K562 (cell line): ENCODE data around the gene RIPK4. TPM values are rescaled to one million over a fixed set of nuclear protein-coding genes. Genes with fewer than 3 reads are reported as not detected.
A peak's percentile ranks its signal among the peaks of the same experiment; 100 is the strongest.

Source experiments
- ATAC-seq: fragments of 200-7000 bp; cut with Tn5 transposase; 3 replicates; pipeline ENCODE4 v1.9.1; 2020; ENCODE audit warnings: moderate library complexity
- BruUV-seq: library from RNA; stranded (reverse); fragments of 400-500 nt; replicated peaks from 2 replicates; lab custom pipeline; 2021; lab: Mats Ljungman, UMichigan
- CTCF ChIA-PET: fragments of 300-600 bp; formaldehyde crosslinking; extraction: SDS; loops from one replicate; lab custom pipeline; 2021; ENCODE audit warnings: low intra/inter-chr PET ratio; lab: Yijun Ruan, JAX
- POLR2A ChIA-PET: fragments of 300-600, 350-650 bp; sonication (Branson Sonifier 250); formaldehyde crosslinking; extraction: SDS; loops from one replicate; lab custom pipeline; 2021; ENCODE audit warnings: antibody characterized with exemption, inconsistent platforms; lab: Yijun Ruan, JAX
- DNase-seq, 4 experiments: peaks; one replicate each; pipeline versions ENCODE4 v3.0.0 to v3.0.0-alpha.2; 2011 to 2018; ENCODE audit warnings: low spot score in 3 of 4, mixed read lengths in 3 of 4; ENCODE audit errors: extremely low read depth in 1 of 4
- FAIRE-seq: peaks from 2 replicates; lab custom pipeline; 2011; peaks lifted over from hg19 to GRCh38; lab: Jason Lieb, UNC
- H2AFZ ChIP-seq: 2 replicates; pipeline ENCODE4 v1.6.0; 2011; ENCODE audit warnings: low read depth, low read length, control low read depth, inconsistent platforms
- H3K27ac ChIP-seq: fragments of 200-600 bp; 3 replicates; pipeline ENCODE4 v1.8.0; 2011; ENCODE audit warnings: low read depth, mild to moderate bottlenecking, control low read depth, inconsistent platforms, low read length, moderate library complexity, mixed read lengths; ENCODE audit errors: extremely low read depth
- H3K27me3 ChIP-seq, 2 experiments: fragments of 300-600 bp in 1 of 2; 2 replicates in 1 of 2; 3 replicates in 1 of 2; pipeline versions ENCODE4 v1.6.0 to v1.8.0; 2011; ENCODE audit warnings: inconsistent platforms in 2 of 2, low read length in 2 of 2, mild to moderate bottlenecking in 1 of 2, mixed read lengths in 1 of 2, moderate library complexity in 1 of 2; ENCODE audit not compliant: control insufficient read depth in 2 of 2, insufficient read depth in 2 of 2
- H3K36me3 ChIP-seq: fragments of 300-600 bp; 3 replicates; pipeline ENCODE4 v1.8.0; 2011; ENCODE audit warnings: mild to moderate bottlenecking, low read length, inconsistent platforms; ENCODE audit not compliant: control insufficient read depth, insufficient read depth
- H3K4me1 ChIP-seq, 2 experiments: fragments of 200-600 bp in 1 of 2; replicated peaks in 1 of 2; 2 replicates in 1 of 2; 3 replicates in 1 of 2; pipeline versions ENCODE4 v1.5.1 to v1.8.0; 2011; ENCODE audit warnings: inconsistent platforms in 2 of 2, low read length in 2 of 2, mild to moderate bottlenecking in 1 of 2, mixed read lengths in 1 of 2, moderate library complexity in 1 of 2; ENCODE audit not compliant: control insufficient read depth in 2 of 2, insufficient read depth in 2 of 2
- H3K4me2 ChIP-seq: 2 replicates; pipeline ENCODE4 v1.6.1; 2011; ENCODE audit warnings: low read length, control low read depth, inconsistent platforms, mixed read lengths; ENCODE audit not compliant: insufficient read depth
- H3K4me3 ChIP-seq: fragments of 200-600 bp; sonication (generic), shearing (Covaris generic); 2 replicates; pipeline ENCODE4 v1.5.1; 2016; ENCODE audit warnings: control low read depth, inconsistent platforms
- H3K79me2 ChIP-seq: fragments of 200-600 bp; 3 replicates; pipeline ENCODE4 v1.8.0; 2011; ENCODE audit warnings: low read length, inconsistent platforms; ENCODE audit not compliant: control insufficient read depth, insufficient read depth
- H3K9ac ChIP-seq, 2 experiments: 2 replicates each; pipeline versions ENCODE4 v1.6.0 to v1.6.1; 2011; ENCODE audit warnings: low read depth in 2 of 2, low read length in 2 of 2, control low read depth in 1 of 2, inconsistent platforms in 1 of 2, mild to moderate bottlenecking in 1 of 2, mixed read lengths in 1 of 2; ENCODE audit not compliant: insufficient read depth in 1 of 2
- H3K9me1 ChIP-seq: one replicate; pipeline ENCODE4 v1.6.0; 2011; ENCODE audit warnings: inconsistent platforms, mild to moderate bottlenecking, low read length, moderate library complexity; ENCODE audit not compliant: control insufficient read depth, insufficient read depth
- H3K9me3 ChIP-seq: replicated peaks from 2 replicates; pipeline ENCODE4 v1.5.1; 2011; ENCODE audit warnings: low read depth, low read length, inconsistent platforms; ENCODE audit not compliant: control insufficient read depth, insufficient read depth
- H4K20me1 ChIP-seq: replicated peaks from 2 replicates; pipeline ENCODE4 v1.6.1; 2011; ENCODE audit warnings: low read length, inconsistent platforms, mixed read lengths; ENCODE audit not compliant: control insufficient read depth, insufficient read depth
- CTCF ChIP-seq, 3 experiments: IDR thresholded peaks in 2 of 3; conservative IDR thresholded peaks in 1 of 3; 2 replicates each; pipeline ENCODE4 v1.5.1; 2011 to 2012; ENCODE audit warnings: low read length in 3 of 3, mild to moderate bottlenecking in 3 of 3, control low read depth in 2 of 3, improper control_type of control experiment in 1 of 3, inconsistent platforms in 1 of 3, low read depth in 1 of 3, mixed read lengths in 1 of 3, moderate library complexity in 1 of 3; ENCODE audit not compliant: insufficient read depth in 2 of 3
- NFYB ChIP-seq: IDR thresholded peaks from 2 replicates; pipeline ENCODE4 v1.6.1; 2011; ENCODE audit warnings: mild to moderate bottlenecking, moderate library complexity; ENCODE audit not compliant: insufficient read length; ENCODE audit errors: extremely low read depth
- RAD21 ChIP-seq, 2 experiments: fragments of 250-450 bp in 1 of 2; fragments of 450-650 bp in 1 of 2; sonication (Bioruptor Pico) in 1 of 2; formaldehyde crosslinking in 1 of 2; IDR thresholded peaks in 1 of 2; conservative IDR thresholded peaks in 1 of 2; 2 replicates each; pipeline versions ENCODE4 v1.4.0 to v1.8.0; 2020 to 2022; ENCODE audit warnings: mild to moderate bottlenecking in 2 of 2, moderate library complexity in 1 of 2
- TFAP4 ChIP-seq: sonication (generic); formaldehyde crosslinking; IDR thresholded peaks from 2 replicates; pipeline ENCODE4 v1.8.0; 2022; ENCODE audit warnings: missing genetic modification reagents, mild to moderate bottlenecking, moderate library complexity, borderline replicate concordance
- ZNF253 ChIP-seq: fragments of 250-450 bp; sonication (Bioruptor Pico); conservative IDR thresholded peaks from 2 replicates; pipeline ENCODE4 v1.6.1; 2021; ENCODE audit warnings: mild to moderate bottlenecking
- WGBS: fragments of 100-300 bp; shearing (Covaris generic); methylation state at CpG from one replicate; pipeline ENCODE4 v1.1.6; 2016; ENCODE audit warnings: low coverage, mixed read lengths; ENCODE audit not compliant: insufficient coverage; ENCODE audit errors: missing lambda C conversion rate; 5-methylcytosine and 5-hydroxymethylcytosine counted together
- in situ Hi-C: fragments of 300-500 bp; cut with MboI; formaldehyde crosslinking; loops from 4 replicates; pipeline ENCODE4 v1.15.0; 2018; ENCODE audit warnings: inconsistent platforms, mixed read lengths
- intact Hi-C: fragments of 100-400 bp; cut with micrococcal nuclease; formaldehyde crosslinking; loops from 2 replicates; pipeline ENCODE4 v1.14.2; 2022
- polyA plus RNA-seq, 8 experiments: library from polyadenylated mRNA; depleted of rRNA in 4 of 8; stranded (reverse) in 5 of 8; unstranded in 3 of 8; fragments of >200 nt; fragmentation: Nextera tagmentation in 2 of 8; fragmentation: Illumina TruSeq in 1 of 8; extraction: Ambion mirVana in 2 of 8; extraction: Trizol in 1 of 8; gene quantifications; 2 replicates each; pipeline versions ENCODE4 v1.2.1 to v1.2.3, GENCODE V29; 2011 to 2014; ENCODE audit warnings: inconsistent platforms in 1 of 8, missing spikeins in 1 of 8
- total RNA-seq, 7 experiments: library from RNA; depleted of rRNA in 6 of 7; stranded (reverse); fragments of >200 nt in 6 of 7; fragmentation: Illumina TruSeq in 2 of 7; extraction: Trizol in 2 of 7; gene quantifications; 2 replicates each; pipeline versions ENCODE4 v1.2.1 to v1.2.3, GENCODE V29; 2011 to 2021; ENCODE audit warnings: low replicate concordance in 1 of 7

RIPK4 gene
- total and polyA plus RNA-seq, 9 of the 15 experiments (the other 6 are each of a cell fraction or from before 2014, with no cell fraction given), result not detected

- Histone ChIP-seq H3K4me1 (peaks cover 0 to 5% of the 10 kb centered on the region in 2 experiments; a peak in 2 of 5 replicates), H3K4me3 (no peak overlapping the region), H3K27ac (no peak overlapping the region), H3K27me3 (peaks cover 50 to 74% of the 10 kb centered on the region in 2 experiments), H3K9ac (no peak overlapping the region), H4K20me1 (peaks cover 9% of the 10 kb centered on the region; the same call in 1 of the 2 replicates)
- POLR2A ChIA-PET, result interaction anchor here (0.6 to 0.9 kb wide), 4 partner anchors 9 to 275 kb away, joined by 3 to 6 read pairs (median 4); no protein-coding TSS in a partner anchor
- intact Hi-C loops, result no loop called here
- WGBS, result 4% methylated on average over 17 of the region's 17 CpGs
- DNase-seq, result peak in 1 of 4 experiments; percentile 14
- 0 out of 6 replicates have a peak, but pooled peaks of 1 of the 3 experiments have one; percentile 23 for TF ChIP-seq CTCF (IDR thresholded peaks at IDR 0.05 in 2 of 3, conservative IDR thresholded peaks at IDR 0.05 in 1 of 3; ENCODE audit: insufficient read depth in 2 of 3, low read depth in 1 of 3, low read length in 3 of 3)
- TF ChIP-seq NFYB, result no peak
- TF ChIP-seq RAD21 (CRISPR knock-in tag; conservative IDR thresholded peaks at IDR 0.05 in 1 of 2, IDR thresholded peaks at IDR 0.05 in 1 of 2), result peak in 1 of 2 experiments; percentile 4; a peak in 1 of 4 replicates
- TF ChIP-seq ZNF253, result no peak
- peak; percentile 30; the same call in 1 of the 2 replicates for TF ChIP-seq TFAP4 (CRISPR knock-in tag)
- TF ChIP-seq, all 486 proteins: peak for 3
- Histone ChIP-seq H3K79me2 (no peaks in the 10 kb centered on the region), H3K4me2 (no peak overlapping the region), H2AFZ (no peak overlapping the region), H3K9me3 (no peaks in the 10 kb centered on the region), H3K9me1 (no peaks in the 10 kb centered on the region), H3K36me3 (no peaks in the 10 kb centered on the region)
- in situ Hi-C loops, result no loop called here
- FAIRE-seq (no peak), ATAC-seq (no peak)
- no TSS peak for BruUV-seq
- CTCF ChIA-PET, result no interaction called here
These were observed 1.7 kb upstream of the RIPK4 start for GRCh38 chr21:41768437-41769042.
